Amygdala (tissue), 56 donors: Measurements from ENCODE around the gene PTPN5.
A peak's percentile ranks its signal among the peaks of the same experiment; 100 is the strongest.
"Not testable (repeated sequence)": the region's sequence is repeated elsewhere in the genome, so short reads cannot be mapped to it uniquely, and the experiment has no call there.

ENCODE experiments used
- DNase-seq, 56 donors: peaks; one replicate each; lab custom pipeline; 2025; lab: John Stamatoyannopoulos, UW

Gene PTPN5

DNA sequence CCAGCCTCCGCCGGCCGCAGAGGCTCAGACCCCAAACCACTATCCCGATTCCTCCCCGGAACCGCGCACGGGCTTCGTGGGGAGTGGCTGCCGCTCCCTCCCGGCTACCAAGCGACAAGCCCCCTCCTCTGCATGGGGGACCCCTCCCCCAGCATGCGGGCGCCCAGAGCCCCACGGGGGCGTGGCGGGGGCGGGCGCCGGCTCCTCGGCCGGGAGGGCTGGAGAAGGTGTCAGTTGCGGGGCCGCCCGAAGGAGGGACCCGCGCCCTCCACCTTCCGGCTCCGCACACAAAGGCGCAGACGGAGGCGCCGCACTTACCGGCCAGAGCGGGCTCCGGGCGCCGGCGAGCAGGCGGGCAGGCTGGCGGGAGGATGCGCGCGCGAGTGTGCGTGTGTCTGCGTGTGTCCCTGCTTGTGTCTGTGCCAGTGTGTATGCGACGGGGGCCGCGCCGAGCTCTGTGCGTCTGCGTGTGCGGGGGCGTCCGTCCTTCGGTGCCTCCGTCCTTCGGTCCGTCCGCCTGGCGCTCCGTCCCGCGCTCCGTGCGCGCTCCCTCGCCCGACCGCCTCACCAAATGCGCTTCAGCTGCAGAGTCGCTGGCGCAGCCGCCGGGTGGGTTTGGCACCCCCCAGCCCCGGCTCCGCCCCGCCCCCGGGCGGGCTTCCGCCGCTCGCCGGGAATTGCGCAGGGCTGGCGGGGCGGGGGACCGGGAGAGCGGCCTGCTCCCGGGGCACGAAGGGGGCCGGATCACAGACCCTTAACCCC, at the start of gene PTPN5:
PTPN5 (minus strand) TSS at position 592 of the 762 bp plus-strand sequence. CDS start 19,840 bp downstream, outside the sequence.
- DNase-seq = peak in 19 of 56 donors; percentile 12 to 62 (median 45)

DNA sequence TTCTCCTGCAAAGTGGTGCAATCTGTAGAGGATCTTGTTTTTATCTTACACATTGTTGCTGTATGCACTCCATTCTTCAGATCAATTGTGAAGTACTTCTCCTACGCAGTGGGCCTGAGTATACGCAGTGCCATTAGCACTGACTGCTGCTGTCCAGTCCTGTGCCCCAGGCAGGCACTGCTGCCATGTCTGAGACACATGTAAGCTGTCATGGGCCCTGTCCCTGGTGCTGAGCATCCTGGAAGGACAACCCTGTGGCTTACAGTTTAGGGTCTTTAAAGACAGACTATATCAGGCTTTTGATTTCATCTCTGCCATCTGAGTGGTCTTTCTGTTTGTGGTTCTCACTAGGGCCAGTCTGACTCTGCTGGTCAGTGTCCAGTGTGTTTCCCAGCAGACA, 44.8 kb upstream of the PTPN5 start:
- no peak for DNase-seq

DNA sequence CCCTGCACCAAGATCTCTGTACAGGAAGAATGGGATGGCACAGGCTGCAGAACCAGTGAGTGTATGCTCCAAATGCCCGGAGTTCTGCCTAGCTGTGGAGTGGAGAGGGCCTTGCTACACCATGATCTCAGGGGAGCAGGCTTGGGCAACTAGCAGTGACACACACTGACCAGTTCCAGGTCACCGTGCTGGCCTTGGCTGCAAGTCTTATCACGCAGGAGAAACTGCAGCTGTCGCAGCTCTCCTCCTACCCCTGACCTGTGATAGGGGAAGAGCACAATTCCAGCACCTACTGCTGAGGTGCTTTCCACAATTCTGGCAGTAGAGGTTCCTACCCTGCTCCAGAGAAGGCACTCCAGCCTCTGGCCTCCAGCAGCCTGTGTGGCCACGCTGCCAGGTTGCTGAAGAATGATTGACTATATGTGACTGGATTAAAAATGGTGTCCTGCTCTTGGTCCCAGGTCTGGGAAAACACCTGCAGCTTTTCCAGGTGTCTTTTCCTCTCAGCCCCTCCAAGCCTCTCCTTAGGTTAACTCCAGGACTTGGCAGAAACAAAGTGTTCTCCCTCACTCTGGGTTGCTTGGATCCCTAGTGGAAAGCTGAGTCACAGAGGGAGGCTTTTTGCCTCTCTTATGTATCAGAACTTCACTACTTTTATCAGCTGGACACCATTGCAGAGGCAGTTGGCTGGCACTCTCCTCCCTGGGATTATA, 43.3 kb upstream of the PTPN5 start:
- DNase-seq = no peak

DNA sequence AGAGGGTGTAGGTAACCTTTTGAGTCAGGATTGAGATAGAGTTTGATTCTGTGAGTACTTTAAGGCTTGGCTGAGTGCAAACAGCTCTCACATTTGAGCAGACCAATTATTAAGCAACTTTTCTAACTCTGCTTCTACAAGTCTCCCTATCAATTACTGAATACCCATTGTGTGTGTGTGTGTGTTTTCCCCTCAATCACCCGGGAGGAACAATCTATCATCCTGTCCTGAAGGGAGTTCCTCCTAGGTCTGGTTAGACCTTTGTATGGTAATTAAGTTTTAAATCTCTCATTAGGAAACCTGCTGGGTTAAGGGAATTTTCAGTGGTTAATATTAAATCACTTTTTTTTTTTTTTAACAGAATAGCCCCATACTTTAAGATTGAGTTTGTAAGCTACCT, 28.6 kb upstream of the PTPN5 start:
- not testable (repeated sequence) for DNase-seq

DNA sequence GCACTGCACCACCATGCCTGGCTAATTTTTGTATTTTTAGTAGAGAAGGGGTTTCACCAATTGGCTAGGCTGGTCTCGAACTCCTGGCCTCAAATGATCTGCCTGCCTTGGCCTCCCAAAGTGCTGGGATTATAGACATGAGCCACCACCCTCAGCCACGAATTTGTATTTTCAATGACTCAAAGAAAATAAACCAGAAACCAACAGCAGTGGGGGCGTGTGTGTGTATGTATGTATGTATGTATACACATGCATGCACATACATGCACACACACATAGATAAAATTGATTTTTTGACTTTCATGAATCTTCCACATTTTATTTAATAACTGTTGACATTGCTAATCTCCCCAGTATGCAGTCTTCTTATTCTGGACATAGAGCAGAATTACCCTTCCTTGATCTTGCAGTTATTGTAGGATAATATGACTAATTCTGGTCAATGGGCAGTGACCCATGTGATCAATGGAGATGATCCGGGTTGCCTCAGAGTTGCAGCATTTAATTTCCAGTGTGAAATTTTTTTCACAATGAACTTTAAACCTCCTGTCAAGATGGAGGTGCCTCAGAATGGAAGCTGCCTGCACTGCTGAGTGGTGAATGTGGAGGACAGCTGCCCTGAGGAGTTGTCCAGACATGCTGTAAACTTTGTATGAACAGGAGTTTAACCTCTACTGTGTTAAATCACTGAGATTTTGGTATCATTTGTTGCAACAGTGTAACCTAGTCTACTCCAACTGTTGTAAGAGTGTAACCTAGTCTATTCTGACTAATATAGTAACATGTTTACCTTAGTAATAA, 12.8 kb upstream of the PTPN5 start:
- DNase-seq = no peak

DNA sequence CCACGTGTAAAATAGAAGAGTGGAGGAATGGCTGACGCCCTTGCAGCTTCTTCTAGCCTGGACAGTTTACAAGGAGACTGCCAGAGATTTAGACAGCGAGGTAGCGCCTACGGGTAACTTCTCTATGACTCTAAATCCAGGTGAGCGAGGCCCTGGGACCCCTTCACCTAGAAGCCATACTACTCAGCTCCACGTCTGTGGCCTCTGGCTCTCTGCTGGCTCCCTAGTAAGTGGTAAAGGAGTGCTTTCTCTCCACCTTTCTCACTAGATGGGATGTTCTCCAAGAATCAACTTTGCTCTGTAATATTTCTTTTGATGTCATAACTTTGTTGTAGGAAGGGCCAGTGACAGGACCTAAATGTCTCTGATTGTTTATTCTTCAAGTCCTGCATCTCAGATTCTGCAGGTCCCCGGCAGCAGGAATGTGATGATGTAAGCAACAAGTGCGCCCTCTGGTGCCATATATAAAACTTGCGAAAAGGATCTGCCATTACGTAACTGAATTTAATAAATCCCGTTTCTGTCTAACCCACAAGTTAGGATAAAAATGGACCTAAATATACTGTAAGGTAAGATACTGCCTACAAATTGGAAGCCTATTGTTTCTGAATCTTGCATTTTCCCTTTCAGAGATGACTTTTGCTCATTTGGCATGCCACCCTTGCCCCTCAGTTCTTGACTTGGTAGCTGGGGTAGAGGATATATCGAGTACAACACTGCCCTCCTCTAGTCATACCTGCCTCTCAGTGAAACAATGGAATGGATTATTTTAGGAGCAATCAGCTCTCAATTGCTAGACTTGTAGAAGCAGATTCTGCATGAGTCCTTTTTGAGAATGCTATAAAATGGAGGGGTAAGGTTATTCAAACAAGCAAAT, 11.0 kb upstream of the PTPN5 start:
- DNase-seq = peak in 31 of 56 donors; percentile 3 to 74 (median 34)

DNA sequence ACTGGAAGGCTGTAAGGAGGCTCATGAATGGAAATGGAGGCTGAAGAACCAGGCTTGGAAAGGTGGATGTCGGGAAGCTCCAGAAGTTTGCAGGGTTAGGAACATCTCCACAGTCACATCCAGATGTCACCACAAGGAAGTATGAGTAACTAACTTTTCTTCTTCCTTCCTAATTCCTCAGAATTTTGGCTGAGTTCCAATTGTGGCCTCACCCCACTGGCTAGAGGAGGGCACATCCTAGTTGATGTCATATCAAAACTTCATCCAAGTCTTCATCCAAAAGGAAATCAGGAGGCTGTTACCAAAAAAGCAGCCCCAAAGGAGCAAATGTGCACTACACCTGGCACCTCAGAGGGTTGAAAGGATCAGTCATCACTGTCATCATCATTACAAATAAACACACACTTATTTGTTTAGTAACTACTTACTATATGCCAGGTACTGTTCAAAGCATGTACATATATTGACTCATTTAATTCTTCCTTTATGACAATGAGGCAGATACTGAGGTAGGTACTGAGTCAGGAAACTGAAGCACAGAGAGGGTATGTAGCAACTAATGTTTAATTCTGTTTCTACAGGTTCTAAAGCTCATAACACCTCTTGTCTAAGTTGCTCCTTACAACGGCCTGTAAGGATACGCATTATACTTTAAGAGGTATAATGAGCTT, 7.3 kb upstream of the PTPN5 start:
- no peak for DNase-seq

DNA sequence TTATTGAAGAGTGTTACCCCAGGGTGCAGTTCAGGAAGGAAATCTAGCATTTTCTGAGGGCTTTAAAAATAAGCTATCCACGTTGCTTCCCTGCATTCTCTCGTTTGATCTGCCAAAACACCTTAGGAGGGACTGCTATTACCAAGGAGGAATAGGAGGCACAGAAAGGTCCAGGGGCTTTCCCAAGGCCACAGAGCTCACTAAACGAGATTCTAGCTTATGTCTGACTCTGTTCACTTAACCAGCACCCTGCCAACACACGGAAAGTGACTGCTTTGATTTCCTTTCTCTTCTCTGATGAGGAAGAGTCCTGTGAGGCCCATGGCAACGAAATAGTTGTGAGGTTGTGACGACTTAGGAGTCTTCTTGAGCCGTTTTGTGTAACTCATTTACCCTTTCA, 3.4 kb upstream of the PTPN5 start:
- DNase-seq = no peak

DNA sequence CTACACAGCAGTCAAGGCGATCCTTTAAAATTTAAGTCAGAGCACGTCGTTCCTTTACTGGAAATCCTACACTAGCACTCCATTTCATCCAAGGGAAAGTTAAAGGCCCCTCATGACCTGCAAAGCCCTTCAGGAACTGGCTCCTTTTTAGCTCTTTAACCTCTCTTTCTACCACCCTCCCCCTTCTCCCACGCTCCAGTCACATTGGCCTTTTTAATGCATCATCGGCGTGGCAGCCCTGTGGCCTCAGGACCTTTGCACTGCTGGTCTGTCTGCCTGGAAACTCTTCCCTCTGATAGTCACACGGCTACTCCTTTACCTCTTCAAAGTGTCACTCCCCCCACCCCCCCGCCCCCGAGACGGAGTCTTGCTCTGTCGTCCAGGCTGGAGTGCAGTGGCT, 1.2 kb upstream of the PTPN5 start:
- no peak for DNase-seq

DNA sequence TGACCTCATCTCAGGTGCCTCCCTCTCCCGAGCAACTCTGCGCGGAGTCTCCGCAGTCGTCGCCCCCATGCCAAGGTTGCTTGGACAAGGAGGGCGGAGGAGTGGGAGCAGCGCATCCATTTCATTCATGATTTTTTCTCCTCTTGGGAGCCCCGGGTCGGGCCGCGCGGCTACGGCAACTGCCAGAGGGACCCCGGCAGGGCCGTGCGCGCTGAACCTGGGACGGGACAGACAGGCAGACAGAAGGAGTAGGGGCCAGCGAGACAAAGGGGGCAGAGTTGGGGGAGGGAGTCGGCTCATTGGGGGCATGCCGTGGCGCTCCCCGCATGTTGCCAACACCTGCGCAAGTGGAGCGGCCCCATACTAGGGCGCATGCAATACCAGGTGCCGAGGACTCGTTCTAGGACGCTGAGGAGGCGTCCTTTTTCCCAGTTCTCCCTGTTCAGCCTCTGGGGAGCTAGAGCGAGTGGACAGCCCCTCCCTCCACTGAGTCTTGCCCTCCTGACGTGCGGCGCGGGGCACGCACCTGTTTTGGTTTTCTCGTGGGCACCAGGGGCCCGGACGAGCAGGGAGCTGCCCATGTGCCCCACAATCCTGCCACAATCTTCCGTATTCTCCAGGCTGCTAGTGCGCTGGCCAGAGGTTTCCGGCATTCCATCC, 501 bp upstream of the PTPN5 start:
- peak in 3 of 56 donors; percentile 40 to 59 (median 48) for DNase-seq

DNA sequence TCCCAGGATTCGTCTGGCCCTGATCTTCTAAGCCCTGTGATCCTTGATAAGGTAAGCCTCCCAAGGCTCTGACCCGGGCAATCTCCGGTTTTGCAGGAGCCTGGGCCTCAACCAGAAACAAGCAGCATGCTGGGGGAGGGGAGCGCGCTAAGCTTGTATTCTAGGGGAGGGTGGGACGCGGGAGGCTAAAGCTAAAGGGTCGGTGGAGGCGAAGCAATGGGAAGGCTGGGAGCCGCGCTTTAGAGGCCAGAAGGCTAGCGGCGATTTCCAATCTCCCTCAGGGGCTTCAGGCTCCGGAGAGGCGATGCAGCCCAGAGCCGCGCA, 753 bp downstream of the PTPN5 start:
- DNase-seq = no peak

DNA sequence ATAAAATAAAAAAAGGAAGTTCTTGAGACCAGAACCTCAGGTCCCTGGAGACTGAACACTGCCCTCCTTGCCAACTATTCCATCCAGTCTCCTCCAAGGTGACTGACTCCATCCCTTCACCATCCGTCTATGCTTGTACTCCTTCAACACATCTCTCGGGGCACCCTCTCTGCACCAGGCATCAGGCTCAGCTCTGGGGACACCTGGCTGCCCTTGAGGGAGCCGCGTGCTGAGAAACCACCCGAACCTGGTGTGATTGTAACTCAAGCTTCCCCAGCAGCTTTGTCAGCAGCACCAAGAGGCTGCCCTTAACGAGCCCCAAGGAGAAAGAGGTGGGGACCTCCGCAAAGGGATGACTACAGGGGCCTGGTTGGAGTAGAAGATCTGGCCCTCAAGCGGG, 1.7 kb downstream of the PTPN5 start:
- no peak for DNase-seq

DNA sequence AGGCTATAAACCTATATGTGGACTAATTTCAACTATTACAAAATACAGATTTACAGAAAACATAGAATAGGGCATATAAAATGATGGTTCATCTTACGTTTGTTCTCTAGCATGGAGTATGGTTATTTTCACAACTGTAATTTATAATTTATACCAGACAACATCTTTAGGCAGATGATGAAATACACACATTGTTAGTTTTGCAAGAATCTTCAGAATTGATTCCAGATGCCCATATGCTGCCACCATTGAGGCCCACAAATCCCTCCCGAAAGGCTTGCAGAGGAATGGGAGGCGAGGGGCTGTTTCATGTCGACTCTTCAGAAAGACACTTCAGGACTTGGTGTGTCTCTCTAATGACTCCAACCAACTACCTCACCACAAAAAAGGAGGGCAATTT, 6.2 kb downstream of the PTPN5 start:
- no peak for DNase-seq

DNA sequence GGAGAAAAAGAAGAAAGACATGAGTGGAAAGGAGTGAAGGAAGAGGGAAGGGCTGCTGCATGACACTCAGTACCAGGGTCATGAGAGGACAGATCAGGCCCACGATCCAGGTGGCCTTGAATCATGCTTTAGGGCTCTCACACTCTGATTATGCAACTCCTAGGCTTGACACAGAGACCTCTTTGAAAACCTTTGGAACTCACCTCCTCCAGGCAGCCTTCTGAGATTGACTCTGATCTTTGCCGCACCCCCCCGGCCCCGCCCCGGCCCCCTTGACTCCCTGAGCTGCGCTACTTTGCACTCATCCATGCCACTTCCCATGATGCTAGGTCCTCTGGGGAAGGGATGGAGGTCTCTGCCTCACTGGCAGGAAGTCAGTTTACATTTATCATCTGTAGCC, 10.7 kb downstream of the PTPN5 start:
- no peak for DNase-seq

DNA sequence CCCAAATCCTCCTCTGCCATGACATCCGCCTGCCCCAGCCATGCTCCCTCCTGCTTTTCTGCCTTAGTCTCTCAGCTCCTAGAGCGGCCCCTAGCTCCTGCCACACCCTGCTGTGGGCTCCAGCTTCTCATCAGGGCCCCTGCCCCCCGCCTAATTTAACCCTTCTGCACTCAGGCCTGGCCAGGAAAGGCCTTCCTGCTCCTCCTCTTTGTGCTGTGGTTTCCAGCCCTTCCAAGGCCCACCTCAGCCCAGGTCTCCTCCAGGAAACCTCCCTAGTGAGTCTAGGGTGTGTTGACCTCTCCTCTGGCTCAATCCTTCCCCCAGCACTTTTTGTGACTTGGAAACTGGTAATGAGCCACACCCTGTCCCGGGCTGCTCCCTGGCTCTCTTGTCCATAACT, 11.3 kb downstream of the PTPN5 start:
- no peak for DNase-seq

DNA sequence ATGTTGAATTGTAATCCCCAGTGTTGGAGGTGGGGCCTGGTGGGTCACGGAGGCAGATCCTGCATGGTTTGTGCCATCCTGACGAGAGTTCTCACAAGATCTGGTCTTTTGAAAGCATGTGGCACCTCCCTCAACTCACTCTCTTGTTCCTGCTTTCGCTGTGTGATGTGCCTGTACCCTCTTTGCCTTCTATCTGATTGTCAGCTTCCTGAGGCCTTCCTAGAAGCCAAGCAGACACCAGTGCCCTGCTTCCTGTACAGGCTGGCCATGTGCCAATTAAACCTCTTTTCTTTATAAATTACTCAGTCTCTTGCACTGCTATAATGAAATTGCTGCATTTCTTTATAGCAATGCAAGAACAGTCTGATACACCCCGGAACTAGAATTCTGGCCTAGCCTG, 13.1 kb downstream of the PTPN5 start:
- no peak for DNase-seq

DNA sequence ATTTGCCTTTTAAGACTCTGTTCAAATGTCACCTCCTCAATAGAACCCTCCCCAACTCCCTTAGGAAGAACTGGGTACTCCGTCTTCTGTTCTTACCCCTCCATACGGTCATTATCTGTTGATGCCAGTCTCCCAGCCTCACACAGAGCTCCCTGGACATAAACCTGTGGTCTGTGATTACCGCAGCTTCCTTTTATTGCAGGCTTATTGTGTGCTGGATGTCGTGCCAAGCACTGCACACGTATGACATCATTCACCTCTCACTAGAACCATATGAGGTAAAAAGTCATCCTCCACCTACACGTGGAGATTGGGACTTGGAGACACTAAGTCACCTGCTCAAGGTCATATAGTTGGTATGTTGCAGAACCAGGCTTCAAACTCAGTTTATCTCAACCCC, 15.3 kb downstream of the PTPN5 start:
- no peak for DNase-seq

DNA sequence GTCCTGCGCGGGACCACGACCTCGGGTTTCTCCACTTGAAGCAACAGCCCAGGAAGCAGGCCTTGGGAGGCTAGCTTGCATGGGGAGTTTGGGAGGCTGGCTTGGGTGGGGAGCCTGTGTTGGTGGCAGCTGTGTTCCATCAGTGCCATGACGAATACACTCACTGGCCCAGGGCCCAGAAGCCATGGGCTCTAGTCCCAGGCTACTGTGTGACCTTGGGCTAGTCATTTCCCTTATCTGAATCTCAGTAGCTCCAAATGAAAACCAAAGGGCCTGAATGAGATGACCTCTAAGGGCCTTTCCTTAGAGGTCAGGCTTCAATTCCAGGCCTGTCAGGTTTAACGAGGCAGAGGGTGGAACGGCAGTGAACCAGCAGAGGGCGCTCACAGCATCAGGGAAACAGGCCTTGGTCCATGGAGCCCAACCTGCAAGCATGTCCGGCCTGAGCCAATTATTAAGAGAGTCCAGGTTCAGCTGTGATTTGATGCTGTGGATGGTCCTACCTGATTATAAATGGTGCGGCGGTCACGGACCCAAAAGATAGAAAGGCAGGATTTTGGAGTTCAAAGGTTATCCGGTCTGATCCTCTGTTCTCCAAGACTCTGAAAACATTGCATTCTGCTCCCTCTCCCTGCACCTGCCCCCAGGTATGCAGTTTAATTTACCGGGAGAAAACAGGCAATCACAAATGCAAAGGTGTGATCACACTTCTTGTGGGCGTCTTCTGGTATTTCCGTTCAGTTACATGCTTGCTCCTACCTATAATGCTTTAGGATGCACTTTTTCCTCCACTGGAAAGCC, 15.9 kb downstream of the PTPN5 start:
- DNase-seq = peak in 13 of 56 donors; percentile 5 to 56 (median 23)
